OCI-LY1 (cell line): Measurements from ENCODE around the gene GCLM.

Experiments
- EZH2 ChIP-seq: fragments of 200-600 bp; sonication (generic), shearing (Covaris generic); IDR thresholded peaks from 2 replicates; pipeline ENCODE4 v1.8.0; 2017; ENCODE audit warnings: borderline replicate concordance, mixed run types, mild to moderate bottlenecking, antibody characterized with exemption, low read length, moderate library complexity, mixed read lengths
- TF ChIP-seq, protein P1 (sequence below): fragments of 200-600 bp; sonication (generic), shearing (Covaris generic); IDR thresholded peaks from 2 replicates; pipeline ENCODE4 v1.5.1; 2017; ENCODE audit warnings: mild to moderate bottlenecking, antibody characterized with exemption, low read length, moderate library complexity, mixed read lengths

DNA sequence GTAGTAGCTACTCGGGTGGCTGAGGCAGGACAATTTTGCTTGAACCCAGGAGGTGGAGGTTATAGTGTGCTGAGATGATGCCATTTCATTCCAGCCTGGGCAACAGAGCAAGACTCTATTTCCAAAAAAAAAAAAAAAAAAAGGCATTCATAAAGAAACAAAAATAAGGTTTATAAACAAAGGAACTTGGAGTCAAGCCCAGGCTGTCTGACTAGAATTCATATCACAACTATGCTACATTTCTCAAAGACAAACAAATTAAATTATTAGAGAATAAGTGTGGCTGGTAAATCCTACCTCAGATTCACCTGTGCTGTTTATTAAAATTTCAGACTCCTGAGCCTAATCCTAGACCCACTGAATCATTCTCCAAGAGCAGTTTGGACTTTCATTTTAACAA, 4.2 kb downstream of the GCLM start:
- TF ChIP-seq, protein P1, sequence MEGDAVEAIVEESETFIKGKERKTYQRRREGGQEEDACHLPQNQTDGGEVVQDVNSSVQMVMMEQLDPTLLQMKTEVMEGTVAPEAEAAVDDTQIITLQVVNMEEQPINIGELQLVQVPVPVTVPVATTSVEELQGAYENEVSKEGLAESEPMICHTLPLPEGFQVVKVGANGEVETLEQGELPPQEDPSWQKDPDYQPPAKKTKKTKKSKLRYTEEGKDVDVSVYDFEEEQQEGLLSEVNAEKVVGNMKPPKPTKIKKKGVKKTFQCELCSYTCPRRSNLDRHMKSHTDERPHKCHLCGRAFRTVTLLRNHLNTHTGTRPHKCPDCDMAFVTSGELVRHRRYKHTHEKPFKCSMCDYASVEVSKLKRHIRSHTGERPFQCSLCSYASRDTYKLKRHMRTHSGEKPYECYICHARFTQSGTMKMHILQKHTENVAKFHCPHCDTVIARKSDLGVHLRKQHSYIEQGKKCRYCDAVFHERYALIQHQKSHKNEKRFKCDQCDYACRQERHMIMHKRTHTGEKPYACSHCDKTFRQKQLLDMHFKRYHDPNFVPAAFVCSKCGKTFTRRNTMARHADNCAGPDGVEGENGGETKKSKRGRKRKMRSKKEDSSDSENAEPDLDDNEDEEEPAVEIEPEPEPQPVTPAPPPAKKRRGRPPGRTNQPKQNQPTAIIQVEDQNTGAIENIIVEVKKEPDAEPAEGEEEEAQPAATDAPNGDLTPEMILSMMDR: no peak
- no peak for TF ChIP-seq EZH2
